Endothelial cell (in vitro differentiated cells): ENCODE data around the gene GAS6. TPM values are rescaled to one million over a fixed set of nuclear protein-coding genes. Genes with fewer than 3 reads are reported as not detected.

ENCODE experiments used
- DNase-seq: peaks from one replicate; pipeline ENCODE4 v3.0.0; 2021; ENCODE audit warnings: low spot score
- H3K27ac Mint-ChIP-seq: one replicate; pipeline ENCODE4 v1.8.0; 2021; ENCODE audit warnings: mixed read lengths, inconsistent platforms; ENCODE audit not compliant: unreplicated experiment
- H3K27me3 Mint-ChIP-seq: one replicate; pipeline ENCODE4 v1.8.0; 2021; ENCODE audit warnings: mild to moderate bottlenecking, moderate library complexity, mixed read lengths, inconsistent platforms; ENCODE audit not compliant: unreplicated experiment
- H3K36me3 Mint-ChIP-seq: one replicate; pipeline ENCODE4 v1.8.0; 2021; ENCODE audit warnings: mild to moderate bottlenecking, low read depth, mixed read lengths, inconsistent platforms; ENCODE audit not compliant: unreplicated experiment
- H3K4me1 Mint-ChIP-seq: one replicate; pipeline ENCODE4 v1.8.0; 2021; ENCODE audit warnings: mild to moderate bottlenecking, mixed read lengths, inconsistent platforms; ENCODE audit not compliant: unreplicated experiment
- H3K4me3 Mint-ChIP-seq: one replicate; pipeline ENCODE4 v1.8.0; 2021; ENCODE audit warnings: mild to moderate bottlenecking, mixed read lengths, inconsistent platforms; ENCODE audit not compliant: unreplicated experiment
- H3K9me3 Mint-ChIP-seq: one replicate; pipeline ENCODE4 v1.8.0; 2021; ENCODE audit warnings: mixed read lengths, inconsistent platforms; ENCODE audit not compliant: unreplicated experiment
- total RNA-seq: library from RNA; stranded (reverse); fragmentation: NEBNext Ultra II Directional; extraction: Animal tissue kit (Norgen Biotek cat#: 25700); gene quantifications from one replicate; pipeline ENCODE4 v1.2.1, GENCODE V29; 2021; ENCODE audit not compliant: unreplicated experiment
- TF ChIP-seq, protein P1 (sequence below): fragments of 200-600 bp; sonication (generic); IDR thresholded peaks from one replicate; pipeline ENCODE4 v1.5.0; 2021; ENCODE audit warnings: antibody characterized with exemption; ENCODE audit not compliant: unreplicated experiment

Gene GAS6
- total RNA-seq, 1 donor from 2014 or later = 19.8 TPM

DNA sequence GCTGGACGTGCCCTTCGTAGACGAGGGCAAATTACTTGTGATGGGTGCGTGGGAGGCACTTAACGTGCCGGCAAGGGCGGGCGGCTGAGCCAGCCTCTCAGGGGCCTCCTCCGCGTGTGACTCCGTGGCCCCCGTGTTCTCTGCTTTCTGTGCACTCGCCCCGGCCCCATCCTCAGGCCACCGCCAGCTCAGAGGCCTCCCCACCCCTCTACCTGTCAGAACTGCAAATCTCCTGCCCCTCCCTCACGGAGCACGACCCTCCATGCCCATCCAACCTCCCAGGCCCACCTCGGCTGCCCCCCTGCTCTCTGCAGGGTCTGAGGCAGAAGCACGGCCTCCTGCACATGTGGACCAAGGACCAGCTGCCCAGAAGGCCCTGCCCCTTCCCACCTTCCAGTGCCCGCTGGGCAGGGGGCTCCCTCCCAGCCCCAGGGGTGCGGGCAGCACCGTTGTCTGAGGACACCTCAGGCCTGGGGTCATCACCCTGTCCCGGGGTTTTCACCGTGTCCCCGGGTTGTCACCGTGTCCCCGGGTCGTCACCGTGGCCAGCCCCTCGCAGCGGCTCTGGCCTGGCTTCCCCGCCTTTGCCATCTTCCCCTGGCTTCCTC, 60.4 kb downstream of the GAS6 start:
- TF ChIP-seq, protein P1, sequence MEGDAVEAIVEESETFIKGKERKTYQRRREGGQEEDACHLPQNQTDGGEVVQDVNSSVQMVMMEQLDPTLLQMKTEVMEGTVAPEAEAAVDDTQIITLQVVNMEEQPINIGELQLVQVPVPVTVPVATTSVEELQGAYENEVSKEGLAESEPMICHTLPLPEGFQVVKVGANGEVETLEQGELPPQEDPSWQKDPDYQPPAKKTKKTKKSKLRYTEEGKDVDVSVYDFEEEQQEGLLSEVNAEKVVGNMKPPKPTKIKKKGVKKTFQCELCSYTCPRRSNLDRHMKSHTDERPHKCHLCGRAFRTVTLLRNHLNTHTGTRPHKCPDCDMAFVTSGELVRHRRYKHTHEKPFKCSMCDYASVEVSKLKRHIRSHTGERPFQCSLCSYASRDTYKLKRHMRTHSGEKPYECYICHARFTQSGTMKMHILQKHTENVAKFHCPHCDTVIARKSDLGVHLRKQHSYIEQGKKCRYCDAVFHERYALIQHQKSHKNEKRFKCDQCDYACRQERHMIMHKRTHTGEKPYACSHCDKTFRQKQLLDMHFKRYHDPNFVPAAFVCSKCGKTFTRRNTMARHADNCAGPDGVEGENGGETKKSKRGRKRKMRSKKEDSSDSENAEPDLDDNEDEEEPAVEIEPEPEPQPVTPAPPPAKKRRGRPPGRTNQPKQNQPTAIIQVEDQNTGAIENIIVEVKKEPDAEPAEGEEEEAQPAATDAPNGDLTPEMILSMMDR = no peak
- no peak overlapping the region for H3K27ac Mint-ChIP-seq
- H3K4me3 Mint-ChIP-seq = no peak overlapping the region
- peaks cover 25% of the 10 kb centered on the region for H3K36me3 Mint-ChIP-seq
- H3K27me3 Mint-ChIP-seq = peaks cover 14% of the 10 kb centered on the region
- peaks cover 5% of the 10 kb centered on the region for H3K9me3 Mint-ChIP-seq
- no peak for DNase-seq
- peaks cover 5% of the 10 kb centered on the region for H3K4me1 Mint-ChIP-seq

DNA sequence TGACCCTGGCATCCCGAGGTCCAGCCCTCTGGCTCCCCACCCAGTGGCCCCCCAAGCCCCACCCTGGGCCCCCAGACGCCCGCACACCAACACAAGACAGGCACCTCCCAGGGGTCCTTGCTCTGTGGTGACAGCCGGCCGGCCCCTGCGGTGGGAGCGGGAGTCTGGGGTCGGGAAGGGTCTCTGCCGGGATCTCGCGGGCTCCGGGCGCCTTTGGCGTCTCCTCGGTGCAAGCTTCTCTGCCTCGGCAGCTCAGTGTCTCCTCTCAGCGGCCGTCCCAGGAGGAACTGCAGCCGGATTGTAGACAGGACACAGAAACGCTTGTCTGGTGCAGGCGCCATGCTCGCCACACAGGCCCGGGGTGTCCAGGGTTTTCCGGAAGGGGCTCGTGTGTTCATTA, 61.1 kb downstream of the GAS6 start:
- TF ChIP-seq, protein P1 = no peak
- no peak for DNase-seq
- Mint-ChIP-seq H3K36me3 (peaks cover 18% of the 10 kb centered on the region), H3K4me1 (peaks cover 3% of the 10 kb centered on the region), H3K9me3 (peaks cover under 1% of the 10 kb centered on the region), H3K27ac (no peak overlapping the region), H3K4me3 (no peak overlapping the region), H3K27me3 (peaks cover 6% of the 10 kb centered on the region)

DNA sequence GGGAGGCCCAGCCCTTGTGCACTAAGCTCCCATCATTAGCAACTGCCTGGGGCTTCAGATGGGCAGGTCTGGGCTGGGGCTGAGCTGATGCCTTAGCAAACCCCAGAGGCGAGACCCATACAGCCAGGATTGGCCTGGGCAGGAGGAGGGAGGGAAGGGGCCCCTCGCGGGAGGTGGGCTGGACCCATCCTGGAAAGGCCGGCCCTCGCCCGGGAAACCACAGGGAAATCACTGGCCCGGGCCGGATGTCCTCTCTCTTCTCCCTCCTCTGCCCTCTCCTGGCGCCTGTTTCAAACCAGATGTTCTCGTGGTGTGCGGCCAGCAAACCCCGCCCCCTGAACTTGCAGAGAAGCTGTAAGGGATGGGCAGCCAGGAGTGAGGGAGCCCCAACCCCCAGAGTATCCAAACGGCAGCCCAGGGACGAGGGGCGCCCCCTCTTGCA, 61.8 kb downstream of the GAS6 start:
- Mint-ChIP-seq H3K36me3 (peaks cover 14% of the 10 kb centered on the region), H3K27me3 (peaks cover 6% of the 10 kb centered on the region), H3K9me3 (no peaks in the 10 kb centered on the region), H3K4me1 (peaks cover 3% of the 10 kb centered on the region), H3K4me3 (no peak overlapping the region), H3K27ac (no peak overlapping the region)
- DNase-seq = peak; percentile 56
- TF ChIP-seq, protein P1 = no peak

DNA sequence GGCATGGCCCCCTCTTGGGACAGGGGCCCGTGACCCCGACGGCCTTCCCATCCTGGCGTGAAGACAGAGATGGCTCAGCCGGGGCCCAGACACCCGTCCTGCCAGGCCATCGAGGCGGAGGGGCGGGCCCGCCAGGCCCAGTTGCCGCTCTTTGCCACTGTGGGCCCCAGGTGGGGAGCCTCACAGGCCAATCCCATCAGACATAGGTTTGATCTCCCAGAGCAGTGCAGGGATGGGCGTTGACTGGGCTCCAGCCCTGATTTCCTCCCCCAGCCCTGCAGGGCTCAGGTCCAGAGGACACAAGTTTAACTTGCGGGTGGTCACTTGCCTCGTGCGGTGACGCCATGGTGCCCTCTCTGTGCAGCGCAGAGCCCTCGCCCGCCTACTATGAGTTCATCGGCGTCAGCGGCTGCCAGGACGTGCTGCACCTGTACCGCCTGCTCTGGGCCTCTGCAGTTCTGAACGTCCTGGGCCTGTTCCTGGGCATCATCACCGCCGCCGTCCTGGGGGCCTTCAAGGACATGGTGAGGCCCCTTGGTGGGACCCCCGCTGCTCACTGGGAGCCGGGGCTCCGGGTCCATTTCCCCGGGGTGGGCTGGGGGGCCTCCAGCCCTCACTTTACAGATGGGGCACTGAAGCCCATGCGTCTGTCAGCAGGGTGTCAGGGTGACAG, 62.5 kb downstream of the GAS6 start:
- no peak for DNase-seq

DNA sequence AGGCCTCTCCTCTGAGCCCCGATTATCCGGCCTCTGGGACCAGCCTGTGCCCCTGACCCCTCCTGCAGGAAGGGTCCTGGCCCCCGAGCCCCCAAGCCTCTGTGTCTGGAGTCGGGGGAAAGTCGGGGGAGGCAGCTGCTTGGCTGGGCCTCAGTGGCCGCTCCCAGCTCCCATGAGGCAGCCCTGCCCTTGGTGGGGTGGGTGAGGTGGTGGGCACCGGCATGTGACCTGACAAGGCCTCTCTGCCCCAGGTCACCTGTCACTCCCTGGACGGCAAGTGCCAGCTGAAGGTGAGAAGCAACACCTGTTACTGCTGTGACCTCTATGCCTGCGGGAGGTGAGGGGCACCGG, 63.3 kb downstream of the GAS6 start:
- Mint-ChIP-seq H3K4me1 (peaks cover 3% of the 10 kb centered on the region), H3K36me3 (peaks cover 9% of the 10 kb centered on the region), H3K4me3 (no peak overlapping the region), H3K27ac (no peak overlapping the region), H3K9me3 (no peaks in the 10 kb centered on the region), H3K27me3 (peaks cover 6% of the 10 kb centered on the region)
- TF ChIP-seq, protein P1 = no peak
- no peak for DNase-seq

More for the DNA sequence above, 62.5 kb downstream of the GAS6 start:
- H3K9me3 Mint-ChIP-seq = no peaks in the 10 kb centered on the region
- peaks cover 6% of the 10 kb centered on the region for H3K27me3 Mint-ChIP-seq
- TF ChIP-seq, protein P1 = no peak
- no peak overlapping the region for H3K4me3 Mint-ChIP-seq
- H3K4me1 Mint-ChIP-seq = peaks cover 3% of the 10 kb centered on the region
- peaks cover 14% of the 10 kb centered on the region for H3K36me3 Mint-ChIP-seq
- no peak overlapping the region for H3K27ac Mint-ChIP-seq
